GM21381 (cell line): Measurements from ENCODE around the gene TSPAN1.
A peak's percentile ranks its signal among the peaks of the same experiment; 100 is the strongest.

Source experiments
- ATAC-seq: cut with Tn5 transposase; IDR thresholded peaks from one replicate; pipeline ENCODE4 v1.9.1; 2021; ENCODE audit warnings: mild to moderate bottlenecking, moderate library complexity; ENCODE audit not compliant: unreplicated experiment

TSPAN1 gene

GRCh38 chr1:46174448-46175231 is at the start of gene TSPAN1:
Gene TSPAN1, plus strand, starts transcription at chr1:46175087. Its CDS starts 6,021 bp downstream, at chr1:46181108.
- ATAC-seq = no peak

DNA sequence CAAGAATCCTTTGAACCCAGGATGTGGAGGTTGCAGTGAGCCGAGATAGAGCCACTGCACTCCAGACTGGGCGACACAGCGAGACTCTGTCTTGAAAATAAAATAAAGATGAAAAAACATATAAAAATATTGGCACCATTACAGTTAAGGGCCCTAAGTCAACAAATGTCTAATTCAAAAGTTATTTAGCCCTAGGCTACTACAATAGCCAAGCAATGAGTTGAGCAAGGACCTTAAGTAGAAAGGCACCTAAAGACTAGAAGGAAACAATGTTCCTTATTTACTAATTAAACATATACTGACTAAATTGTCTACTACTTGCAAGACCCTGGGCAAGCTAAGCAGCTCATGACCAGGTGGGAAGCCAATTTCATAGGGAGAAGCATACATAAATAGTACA is 46.5 kb upstream of the TSPAN1 start:
- ATAC-seq = no peak

- ATAC-seq = no peak
Measured at GRCh38 chr1:46130121-46130520, 44.8 kb upstream of the TSPAN1 start.

GRCh38 chr1:46130606-46131005 is 44.3 kb upstream of the TSPAN1 start:
- no peak for ATAC-seq

- no peak for ATAC-seq
Measured at GRCh38 chr1:46131093-46131492, 43.8 kb upstream of the TSPAN1 start.

DNA sequence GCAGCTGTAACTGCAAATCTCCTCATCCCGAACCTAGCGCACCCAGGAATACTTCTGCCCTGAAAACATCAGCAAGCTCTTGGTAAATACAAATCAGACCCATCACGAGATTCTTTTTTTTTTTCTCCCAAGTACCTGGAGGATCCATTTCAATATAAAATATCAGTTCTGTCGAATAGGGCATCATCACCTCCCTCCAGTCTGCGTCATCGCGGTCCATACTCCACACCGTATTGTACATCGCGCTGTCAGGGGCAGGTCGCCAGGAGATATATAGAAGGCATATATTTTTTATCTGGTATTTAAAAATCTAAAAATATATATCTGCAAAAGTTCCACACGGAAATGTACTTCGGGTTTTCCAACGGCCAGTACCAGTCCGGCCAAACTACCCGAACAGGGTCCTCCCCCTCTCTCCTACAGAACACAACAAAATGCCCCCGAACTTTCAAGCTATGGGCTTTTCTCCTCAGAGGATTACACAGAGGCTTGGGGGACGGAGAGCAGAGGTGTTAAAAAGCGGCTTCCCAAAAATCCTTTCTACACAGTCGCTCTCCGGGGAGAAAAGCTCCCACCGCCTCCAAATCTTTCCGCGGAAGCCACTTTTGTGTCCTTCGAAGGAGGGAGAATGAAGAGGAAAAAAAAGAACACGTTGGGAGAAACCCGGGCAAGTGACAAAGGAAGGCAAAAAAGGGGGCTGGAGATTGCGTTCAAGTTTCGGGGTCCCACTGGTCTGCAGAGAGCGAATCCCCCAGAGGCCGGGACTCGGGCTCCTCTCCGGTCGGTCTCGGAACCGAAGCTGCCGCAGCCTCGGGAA is 43.0 kb upstream of the TSPAN1 start:
- no peak for ATAC-seq

DNA sequence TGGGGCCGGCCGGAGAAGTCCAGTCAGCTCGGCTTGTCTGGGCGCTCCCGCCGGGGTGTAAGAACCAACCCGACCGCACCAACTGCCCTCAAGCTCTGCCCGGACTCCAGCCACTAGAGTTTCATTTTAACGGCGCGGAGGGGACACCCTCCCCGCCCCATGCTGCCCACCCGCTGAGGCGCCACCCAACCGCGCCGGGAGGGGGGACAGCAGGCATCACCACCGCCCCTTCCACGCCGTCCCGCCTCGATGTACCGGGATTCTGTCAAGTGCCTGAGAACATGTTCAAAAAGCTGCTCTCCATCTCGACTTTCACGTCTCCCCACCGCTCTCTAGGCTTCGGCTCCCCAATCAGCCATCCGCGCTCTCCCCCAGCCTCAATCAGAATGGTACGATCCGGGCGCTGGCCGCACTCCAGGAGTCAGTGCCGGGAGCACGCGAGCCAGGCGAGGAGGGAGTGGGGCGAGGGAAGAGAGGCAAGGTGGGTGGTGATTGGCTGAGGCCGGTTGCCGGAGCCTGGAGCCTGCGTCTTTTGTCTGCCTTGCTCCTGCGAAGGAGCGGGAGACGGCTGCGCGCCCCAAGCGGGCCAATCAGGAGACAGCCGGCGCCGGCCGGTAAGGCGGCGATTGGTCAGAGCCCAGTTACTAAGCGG is 42.2 kb upstream of the TSPAN1 start, which contains the start of gene PIK3R3:
Gene PIK3R3 (minus strand): TSS at position 101 of the 652 bp plus-strand sequence. CDS start 677 bp downstream, outside the sequence.
- ATAC-seq = peak; percentile 82

DNA sequence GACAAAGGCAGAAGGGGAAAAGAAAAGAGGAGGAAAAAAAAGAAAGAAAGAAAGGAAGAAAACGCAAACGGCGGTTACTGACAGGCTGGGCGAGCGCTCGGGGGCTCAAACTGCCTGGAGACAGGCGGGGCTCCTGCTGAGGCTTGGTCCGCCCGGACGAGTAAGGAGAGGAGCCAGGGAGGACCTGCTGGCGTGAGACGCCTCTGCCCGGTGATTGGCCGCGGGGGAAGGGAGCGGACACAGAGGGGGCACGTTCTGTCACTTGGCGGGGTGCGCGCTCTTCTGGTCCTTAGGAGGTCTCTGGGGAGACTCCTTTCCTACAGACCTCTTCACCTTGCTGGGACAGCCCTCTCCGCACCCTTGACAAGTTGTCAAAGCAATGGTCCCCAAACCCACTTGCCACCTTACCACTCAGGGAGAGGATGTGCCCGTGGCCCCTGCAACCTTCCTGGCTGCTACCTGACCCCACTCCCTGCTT is 41.7 kb upstream of the TSPAN1 start:
- ATAC-seq = peak; percentile 49

DNA sequence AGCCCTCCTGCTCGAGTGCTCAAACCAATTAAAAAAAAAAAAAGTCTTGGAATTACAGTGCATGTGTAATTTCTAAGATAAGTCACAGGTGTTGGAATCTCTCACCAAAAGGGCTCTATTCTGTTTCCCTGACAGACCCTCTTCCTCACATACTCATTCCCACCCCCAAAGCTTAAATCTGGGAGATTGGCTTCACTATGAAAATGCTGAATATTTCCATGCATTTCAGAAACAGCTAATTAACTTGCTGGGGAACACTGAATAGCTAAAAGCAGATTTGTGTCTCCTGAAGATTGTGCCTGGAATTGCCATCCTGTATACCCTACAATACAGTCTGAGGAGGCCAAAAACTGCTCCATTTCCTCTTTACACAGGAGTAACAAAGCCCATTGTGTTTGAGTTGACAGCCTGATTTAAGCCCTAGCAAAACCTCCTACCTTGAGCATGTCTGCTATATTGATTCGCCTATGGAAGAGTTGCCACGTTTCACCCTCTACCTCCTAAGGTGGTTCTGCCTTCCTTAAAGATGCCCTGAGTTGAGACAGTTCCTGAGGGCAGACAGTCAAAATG is 41.0 kb upstream of the TSPAN1 start:
- ATAC-seq = no peak

- no peak for ATAC-seq
Measured at GRCh38 chr1:46134660-46135331, 40.1 kb upstream of the TSPAN1 start.

GRCh38 chr1:46136711-46137110 is 38.2 kb upstream of the TSPAN1 start:
- no peak for ATAC-seq

DNA sequence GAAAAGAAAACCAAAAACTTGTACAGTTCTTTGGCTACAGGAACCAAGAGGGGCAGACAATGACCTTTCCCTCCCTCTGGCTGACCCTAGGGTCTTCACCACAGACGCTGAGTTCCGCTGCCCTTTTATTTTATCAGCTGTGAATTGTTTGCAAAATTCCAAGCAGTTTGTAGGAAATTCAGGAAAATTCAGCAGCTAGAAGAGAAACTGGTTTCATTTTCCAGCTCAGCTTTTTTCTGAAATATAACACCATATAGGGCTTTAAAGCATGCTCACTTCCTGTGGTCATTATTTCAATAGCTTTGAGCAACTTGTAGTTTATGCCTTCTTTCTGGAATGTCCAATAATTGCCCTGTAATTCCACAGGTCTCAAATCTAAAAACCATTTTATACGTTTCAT is 37.0 kb upstream of the TSPAN1 start:
- no peak for ATAC-seq

GRCh38 chr1:46148318-46148717 is 26.6 kb upstream of the TSPAN1 start:
- no peak for ATAC-seq

DNA sequence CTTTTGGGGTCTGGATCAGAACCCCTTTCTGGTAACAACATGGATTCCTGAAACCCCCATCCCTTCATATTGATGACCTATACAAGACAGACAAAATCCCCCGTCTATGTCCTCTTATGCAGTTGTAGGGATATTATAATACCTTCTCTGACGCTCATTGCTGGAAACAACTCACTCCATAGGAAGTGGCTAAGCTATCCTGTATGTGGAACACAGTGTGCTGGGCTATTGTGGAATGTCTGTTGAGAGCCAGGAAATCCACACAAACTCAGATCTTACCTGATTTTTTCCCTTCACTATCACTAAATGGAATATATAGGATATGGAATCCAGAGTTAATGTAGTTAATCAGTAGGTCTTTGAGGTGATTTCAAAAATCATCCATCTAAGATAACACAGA is 24.8 kb upstream of the TSPAN1 start:
- ATAC-seq = no peak

DNA sequence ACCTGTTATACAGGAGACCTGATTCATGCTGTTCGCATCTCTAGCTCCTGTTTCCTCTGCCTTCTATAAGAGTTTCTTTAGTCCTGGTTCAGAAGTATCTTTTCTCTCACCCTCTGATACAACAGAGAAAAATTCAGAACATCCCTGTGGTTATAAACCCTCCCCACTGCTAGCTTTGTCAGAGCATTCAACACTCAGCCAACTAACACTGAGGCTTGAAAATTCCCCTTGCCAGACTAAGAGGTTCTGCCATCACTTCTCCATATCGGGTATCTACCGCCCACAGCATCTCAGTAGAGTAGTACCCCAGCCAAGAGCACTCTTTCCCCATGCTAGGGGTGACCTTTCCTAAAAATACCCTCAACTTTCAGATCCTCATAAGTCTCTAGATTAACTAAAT is 22.9 kb upstream of the TSPAN1 start:
- ATAC-seq = peak; percentile 51

GRCh38 chr1:46153228-46153627 is 21.7 kb upstream of the TSPAN1 start:
- ATAC-seq = no peak

DNA sequence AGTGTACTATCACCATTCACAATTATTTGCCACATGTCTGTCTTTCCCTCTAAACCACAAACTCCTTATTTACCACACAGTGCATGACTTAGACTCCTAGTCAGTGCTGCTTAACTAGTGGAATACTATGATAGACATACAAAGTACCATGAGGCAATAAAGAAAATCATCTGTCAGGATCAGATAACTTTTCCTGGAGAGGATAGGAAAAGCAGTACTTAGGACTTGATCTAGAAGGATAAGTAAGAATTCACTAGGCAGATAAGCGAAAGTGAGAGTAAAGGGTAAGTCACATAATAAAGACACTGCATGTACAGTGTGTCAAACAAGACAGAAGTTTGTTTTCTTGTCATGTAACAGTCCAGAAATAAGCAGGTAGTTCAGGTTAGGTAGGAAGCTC is 21.2 kb upstream of the TSPAN1 start:
- ATAC-seq = no peak

DNA sequence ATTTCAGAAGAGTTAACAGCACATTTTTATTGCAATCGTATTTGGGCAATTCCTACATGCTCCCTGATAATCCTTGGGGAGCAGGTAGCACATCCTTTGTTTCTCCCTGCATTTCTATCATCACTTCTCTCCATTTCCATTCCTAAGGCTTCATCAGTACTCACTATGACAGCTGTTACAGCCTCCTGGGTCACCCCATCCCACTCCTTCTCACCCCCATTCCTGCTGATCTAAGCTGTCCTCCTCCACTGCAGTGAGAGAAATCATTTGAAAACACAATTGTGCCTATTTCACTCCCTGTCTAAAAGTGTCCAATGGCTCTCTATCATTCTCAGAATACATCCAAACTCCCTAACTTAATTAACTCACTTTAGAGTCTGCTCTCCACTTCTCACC is 17.0 kb upstream of the TSPAN1 start:
- ATAC-seq = no peak

DNA sequence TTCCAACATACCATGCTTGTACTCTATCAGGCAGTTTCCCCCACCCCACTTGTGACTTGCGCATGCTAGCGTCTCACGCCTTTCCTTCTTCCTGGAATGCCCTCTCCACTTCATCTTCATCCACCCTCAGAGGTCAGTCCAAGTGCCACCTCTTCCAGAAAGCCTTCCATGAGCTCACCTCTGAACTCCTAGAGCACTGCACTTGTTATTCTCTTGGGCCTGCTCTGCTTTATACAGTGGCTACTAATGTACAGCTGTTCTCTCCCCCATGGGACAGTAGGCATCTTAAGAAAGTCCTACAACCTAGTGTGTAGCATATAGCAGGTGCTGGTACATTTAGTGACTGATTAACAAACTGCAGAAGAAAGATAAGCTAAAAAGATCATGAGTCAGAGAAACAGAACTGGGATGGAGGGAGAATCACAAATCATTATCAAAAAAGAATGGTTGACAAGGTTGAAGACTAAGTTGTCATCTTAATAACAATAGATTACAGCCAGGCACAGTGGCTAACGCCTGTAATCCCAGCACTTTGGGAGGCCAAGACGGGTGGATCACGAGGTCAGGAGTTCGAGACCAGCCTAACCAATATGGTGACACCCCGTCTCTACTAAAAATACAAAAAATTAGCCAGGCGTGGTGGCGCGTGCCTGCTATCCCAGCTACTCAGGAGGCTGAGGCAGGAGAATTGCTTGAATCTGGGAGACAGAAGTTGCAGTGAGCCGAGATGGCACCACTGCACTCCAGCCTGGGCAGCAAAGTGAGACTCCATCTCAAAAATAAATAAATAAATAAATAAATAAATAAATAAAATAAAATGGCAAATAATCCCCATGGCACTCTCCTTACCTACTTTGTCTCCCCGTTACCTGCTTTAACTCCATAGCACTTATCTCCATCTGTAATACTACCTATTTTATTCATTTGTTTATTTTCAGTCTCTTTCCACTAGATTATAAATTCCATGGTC is 16.3 kb upstream of the TSPAN1 start:
- peak; percentile 73 for ATAC-seq
